ENCODE data around the gene SIGLEC7. TPM values are rescaled to one million over a fixed set of nuclear protein-coding genes. Genes with fewer than 3 reads are reported as not detected.
"Not testable (repeated sequence)": the region's sequence is repeated elsewhere in the genome, so short reads cannot be mapped to it uniquely, and the experiment has no call there.

The SIGLEC7 gene
- total RNA-seq, 1 experiment from 2014 or later: not detected

GRCh38 chr19:51138549-51138979 lies 3.5 kb upstream of the SIGLEC7 start:
- no peak for DNase-seq (ENCODE audit: low read depth)

GRCh38 chr19:51139299-51140014 lies 2.6 kb upstream of the SIGLEC7 start:
- no peak for DNase-seq (ENCODE audit: low read depth)

DNA sequence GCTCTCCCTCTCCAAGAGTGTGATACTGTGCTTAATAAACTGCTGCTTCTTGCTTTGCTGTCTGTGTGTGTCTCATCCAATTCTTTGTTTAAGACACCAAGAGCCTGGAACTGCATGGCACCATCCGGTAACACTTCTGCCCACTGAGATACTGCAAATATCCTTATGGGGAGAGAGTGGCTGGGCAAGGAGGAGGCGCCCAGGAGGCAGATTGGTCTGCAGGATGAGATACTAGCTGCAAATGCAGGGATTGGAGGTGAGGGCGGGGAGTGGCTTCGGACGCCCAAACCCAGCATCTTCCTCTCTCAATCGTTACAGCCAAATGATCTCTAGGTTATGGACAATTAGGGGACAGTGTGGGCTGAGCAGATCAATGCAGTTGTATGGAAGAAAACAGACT lies 1.7 kb upstream of the SIGLEC7 start:
- no peak for DNase-seq (ENCODE audit: low read depth)

DNA sequence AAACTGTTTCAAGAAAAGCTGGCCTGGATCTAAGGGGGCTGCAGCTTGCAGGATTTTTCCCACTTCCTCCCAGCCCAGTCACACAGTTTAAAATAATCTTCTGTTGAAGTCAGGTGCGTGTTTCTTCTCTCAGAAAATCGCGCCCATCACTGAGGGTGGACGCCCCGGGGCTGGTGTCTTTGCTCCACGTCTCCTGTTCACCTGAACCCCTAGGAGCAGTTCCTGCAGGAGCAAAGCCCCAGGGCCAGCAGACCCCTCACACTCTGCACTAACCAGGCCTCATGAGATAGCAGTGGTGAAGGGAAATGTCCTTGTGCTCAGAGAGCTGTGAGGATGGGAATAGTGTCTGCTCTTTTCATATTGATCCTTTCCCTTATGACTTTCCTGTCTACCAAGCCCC lies 920 bp upstream of the SIGLEC7 start:
- no peak for DNase-seq (ENCODE audit: low read depth)

DNA sequence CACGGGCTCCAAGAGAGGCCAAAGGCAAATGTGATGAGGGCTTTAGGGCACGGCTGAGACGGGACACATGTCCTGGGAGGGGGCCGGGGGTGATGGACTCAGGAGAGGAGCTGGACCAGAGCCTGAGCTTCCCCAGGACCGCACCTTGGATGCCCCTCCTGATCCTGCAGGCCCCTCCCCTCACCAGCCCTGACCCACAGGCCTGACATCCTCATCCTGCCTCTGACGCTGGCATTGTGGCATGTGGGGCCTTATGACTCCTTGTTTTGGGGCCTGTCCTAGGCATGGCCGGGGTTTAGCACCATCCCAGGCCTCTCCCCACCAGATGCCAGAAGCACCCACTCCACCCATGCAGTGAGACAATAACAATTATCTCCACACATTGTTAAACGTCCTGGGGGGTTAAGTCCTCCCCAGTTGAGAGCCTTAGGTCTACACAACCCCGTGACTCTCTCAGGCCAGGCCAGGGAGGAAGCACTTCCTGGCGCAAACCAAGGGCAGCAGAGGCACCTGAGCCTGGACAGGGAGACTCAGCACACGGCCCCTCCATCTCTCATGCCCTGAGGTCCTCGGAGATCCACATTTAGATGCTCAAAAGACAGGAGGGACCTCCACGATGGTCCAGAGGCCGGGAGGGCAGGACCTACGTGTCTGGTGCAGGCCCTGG lies 841 bp downstream of the SIGLEC7 start:
- DNase-seq (ENCODE audit: low read depth): not testable (repeated sequence)

DNA sequence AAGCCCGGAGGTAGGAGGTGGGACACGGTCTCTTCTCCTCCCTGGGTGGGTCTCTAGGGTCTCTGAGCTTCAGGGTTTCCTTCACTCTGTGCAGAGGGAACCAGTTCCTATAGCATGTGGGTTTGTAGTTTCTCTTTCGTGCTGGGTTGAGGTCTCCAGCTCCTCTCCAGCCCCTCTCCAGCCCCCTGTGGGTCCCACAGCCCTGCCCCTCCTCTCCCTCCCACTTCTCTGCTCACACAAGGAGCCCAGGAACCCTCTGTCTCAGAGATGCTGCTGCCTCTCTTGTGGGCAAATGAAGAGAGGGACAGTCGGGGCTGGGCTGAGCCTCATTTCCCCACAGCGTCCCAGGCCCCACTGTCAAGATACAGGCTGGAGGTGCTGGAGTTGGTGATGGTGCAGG lies 1.4 kb downstream of the SIGLEC7 start:
- DNase-seq (ENCODE audit: low read depth): no peak

- DNase-seq (ENCODE audit: low read depth): no peak
Measured at GRCh38 chr19:51144482-51145045, 2.5 kb downstream of the SIGLEC7 start.

- DNase-seq (ENCODE audit: low read depth): no peak
Measured at GRCh38 chr19:51145916-51146493, 3.9 kb downstream of the SIGLEC7 start.

DNA sequence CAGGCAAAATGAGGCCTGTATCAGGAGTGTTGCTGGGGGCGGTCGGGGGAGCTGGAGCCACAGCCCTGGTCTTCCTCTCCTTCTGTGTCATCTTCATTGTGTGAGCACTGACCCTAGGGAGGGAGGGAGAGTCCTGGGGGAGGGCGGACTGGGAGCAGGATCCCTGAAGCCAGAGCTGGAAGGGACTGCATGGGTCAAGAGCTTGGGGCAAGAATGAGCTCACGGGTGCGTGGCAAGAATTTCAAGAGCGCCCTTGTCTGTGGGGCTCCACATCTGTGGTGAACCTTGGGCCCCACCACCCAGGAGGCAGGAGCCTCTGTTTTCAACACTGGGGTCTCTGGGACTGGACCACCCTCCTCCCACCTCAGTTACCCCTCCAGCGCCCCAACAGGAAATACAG lies 4.7 kb downstream of the SIGLEC7 start:
- no peak for DNase-seq (ENCODE audit: low read depth)

GRCh38 chr19:51147663-51148062 lies 5.6 kb downstream of the SIGLEC7 start:
- no peak for DNase-seq (ENCODE audit: low read depth)

- DNase-seq (ENCODE audit: low read depth): no peak
Measured at GRCh38 chr19:51148580-51148979, 6.5 kb downstream of the SIGLEC7 start.

- DNase-seq (ENCODE audit: low read depth): no peak
Measured at GRCh38 chr19:51150627-51151026, 8.5 kb downstream of the SIGLEC7 start.

DNA sequence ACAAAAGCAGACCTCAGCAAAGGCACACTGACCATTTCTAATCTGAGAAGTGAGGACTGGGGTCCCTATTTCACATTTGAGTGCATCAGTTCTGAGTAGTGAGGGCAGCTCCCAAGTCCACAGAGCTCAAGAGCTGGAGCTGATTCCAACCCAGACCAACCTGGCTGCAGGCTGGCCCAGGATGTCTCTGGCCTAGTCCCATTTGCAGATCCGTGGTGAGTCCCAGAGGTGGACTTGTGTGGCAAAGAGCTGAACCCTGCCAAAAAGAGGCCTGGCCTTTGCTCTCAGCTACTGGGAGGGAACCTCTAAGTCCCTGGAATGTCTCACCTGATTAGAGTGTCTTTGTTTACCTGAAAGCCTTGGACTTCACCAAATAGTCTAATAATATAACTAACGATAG lies 14.6 kb downstream of the SIGLEC7 start:
- DNase-seq (ENCODE audit: low read depth): no peak

DNA sequence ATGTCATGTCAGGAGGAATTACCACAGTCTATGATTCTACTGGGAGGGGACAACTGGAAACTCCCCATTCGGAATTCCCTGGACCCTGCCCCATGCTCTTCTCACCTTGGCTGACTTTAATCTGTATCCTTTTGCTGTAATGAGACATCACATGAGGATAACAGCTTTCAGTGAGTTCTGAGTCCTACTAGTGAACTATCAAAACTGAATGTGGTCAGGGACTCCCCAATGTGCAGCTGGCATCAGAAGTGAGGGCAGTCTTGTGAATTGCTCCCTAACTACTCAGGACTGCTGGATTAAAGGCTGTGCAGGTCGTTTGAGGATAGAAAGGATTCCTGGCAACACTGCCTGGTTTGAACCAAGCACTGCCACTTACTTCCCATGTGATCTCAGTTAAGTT lies 15.2 kb downstream of the SIGLEC7 start:
- no peak for DNase-seq (ENCODE audit: low read depth)

GRCh38 chr19:51158474-51159129 lies 16.5 kb downstream of the SIGLEC7 start:
- peak; percentile 40 for DNase-seq (ENCODE audit: low read depth)

- no peak for DNase-seq (ENCODE audit: low read depth)
Measured at GRCh38 chr19:51159656-51160055, 17.6 kb downstream of the SIGLEC7 start.

DNA sequence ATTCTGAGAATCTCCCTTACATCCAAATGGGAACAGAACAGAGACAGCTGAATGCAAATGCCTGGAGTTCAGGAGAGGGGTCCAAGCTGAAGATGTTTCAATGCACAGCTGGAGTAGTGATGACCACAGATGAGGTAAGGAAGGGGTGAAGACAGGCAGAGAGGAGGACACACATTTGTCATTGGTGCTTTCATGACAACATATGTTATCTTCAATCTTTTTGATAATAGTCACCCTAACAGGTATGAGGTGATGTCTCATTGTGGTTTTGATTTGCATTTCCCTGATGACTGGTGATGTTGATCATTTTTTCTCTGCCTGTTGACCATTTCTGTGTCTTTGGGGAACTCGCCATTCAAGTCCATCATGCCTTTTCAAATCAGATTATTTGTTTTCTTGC lies 19.2 kb downstream of the SIGLEC7 start:
- DNase-seq (ENCODE audit: low read depth): no peak

GRCh38 chr19:51161867-51162496 lies 19.9 kb downstream of the SIGLEC7 start:
- no peak for DNase-seq (ENCODE audit: low read depth)

- no peak for DNase-seq (ENCODE audit: low read depth)
Measured at GRCh38 chr19:51163257-51163656, 21.2 kb downstream of the SIGLEC7 start.

DNA sequence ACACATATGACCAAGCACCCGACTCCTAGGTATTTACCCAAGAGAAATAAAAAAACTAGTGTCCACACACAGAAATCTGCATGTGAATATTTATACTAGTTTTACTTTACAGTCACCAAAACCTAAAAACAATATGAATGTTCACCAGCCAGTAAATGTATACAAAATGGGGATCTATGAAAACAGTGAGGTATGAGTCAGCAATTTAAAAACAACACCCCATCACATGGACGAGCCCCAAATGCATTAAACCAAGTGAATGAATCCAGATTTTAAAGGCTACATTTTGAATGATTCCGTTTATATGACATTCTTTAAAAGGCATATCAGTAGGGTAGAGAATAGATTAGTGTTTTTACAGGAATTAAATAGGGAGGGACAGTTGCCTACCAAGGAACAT lies 22.1 kb downstream of the SIGLEC7 start:
- no peak for DNase-seq (ENCODE audit: low read depth)

DNA sequence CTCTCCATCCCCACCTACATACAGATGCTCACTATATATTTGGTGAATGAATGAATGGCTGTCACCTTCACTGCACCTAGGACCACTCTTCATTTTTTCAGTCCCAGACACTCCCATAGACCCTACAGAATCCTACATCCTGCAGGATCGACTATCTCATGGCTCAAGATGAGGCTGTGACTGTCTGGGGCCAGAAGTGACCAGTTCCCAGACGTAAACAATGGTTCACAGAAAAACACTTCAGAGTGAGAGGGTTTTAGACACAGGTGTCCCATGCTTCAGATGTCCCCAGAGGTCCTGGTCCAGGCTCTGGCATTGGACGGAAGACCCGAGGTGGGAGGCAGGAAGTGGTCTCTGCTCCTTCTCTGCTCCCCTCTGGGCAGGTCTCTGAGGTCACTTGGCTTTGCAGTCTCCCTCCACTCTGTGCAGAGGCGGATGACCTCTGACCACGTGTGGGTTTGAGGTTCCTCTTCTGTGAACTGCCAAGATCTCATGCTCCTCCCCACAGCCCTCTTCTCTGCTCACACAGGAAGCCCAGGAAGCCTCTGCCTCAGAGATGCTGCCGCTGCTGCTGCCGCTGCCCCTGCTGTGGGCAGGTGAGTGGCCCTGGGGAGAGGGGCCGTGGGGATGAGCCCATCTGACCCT lies 24.9 kb downstream of the SIGLEC7 start:
- DNase-seq (ENCODE audit: low read depth): no peak

All from RPMI7951 (cell line).